ENCODE data around the gene SEMA4D.

Gene SEMA4D

DNA sequence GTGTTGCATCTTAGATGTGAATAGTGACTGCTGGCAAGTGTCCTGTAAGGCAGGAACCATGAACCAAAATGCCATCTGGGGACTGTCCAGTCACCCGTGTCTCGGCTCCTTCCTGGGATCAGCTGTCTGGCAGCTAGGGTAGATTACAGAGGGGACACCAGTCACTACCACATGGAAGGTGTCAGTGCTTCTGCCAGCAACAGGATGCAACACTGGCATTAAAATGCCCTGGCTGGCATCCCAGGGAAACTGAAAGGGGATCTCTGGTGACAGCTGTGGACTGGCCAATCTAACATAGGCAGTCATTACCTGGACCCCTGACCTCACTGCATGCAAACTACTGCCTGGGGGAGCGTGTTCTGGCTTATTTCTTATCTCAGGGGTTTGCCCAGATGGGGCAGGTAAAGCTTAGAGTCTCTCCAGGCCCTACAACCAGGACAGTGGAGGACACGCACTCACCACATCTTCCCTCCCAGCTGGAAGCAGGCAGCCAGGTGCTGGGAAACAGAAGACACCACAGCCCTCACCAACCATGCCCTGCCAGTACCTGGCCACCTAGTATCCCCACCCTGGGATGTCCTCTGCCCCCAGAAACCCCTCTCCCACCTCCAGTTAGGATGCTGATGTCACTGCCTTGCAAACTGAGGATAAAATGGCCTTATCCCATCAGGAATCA lies 83.8 kb downstream of the SEMA4D start:
- DNase-seq (ENCODE audit: low read depth), result no peak
- no peak overlapping the region for H3K4me3 ChIP-seq (replicated peaks; ENCODE audit: low read depth, low read length)
- TF ChIP-seq, protein P1, sequence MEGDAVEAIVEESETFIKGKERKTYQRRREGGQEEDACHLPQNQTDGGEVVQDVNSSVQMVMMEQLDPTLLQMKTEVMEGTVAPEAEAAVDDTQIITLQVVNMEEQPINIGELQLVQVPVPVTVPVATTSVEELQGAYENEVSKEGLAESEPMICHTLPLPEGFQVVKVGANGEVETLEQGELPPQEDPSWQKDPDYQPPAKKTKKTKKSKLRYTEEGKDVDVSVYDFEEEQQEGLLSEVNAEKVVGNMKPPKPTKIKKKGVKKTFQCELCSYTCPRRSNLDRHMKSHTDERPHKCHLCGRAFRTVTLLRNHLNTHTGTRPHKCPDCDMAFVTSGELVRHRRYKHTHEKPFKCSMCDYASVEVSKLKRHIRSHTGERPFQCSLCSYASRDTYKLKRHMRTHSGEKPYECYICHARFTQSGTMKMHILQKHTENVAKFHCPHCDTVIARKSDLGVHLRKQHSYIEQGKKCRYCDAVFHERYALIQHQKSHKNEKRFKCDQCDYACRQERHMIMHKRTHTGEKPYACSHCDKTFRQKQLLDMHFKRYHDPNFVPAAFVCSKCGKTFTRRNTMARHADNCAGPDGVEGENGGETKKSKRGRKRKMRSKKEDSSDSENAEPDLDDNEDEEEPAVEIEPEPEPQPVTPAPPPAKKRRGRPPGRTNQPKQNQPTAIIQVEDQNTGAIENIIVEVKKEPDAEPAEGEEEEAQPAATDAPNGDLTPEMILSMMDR (IDR thresholded peaks at IDR 0.05; ENCODE audit: low read length, missing control alignments), result no peak

DNA sequence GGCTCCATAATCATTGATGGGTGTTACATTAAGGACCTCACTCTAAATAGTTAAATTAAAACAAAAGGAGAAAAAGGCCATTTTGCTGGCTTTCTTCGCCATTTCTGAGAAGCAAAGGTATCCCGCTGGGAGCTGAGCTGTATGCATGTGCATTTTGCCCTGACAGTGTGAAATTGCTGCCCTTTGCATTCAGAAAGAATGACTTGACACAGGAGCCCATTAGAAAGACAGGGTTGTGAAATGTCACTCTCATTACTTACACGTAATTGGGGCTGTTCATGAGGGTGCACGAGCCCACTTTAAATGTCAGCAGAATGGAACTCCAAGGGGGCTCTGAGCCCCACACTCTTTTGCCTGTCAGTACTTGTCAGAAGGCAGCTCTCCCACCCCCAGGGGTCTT lies 85.0 kb downstream of the SEMA4D start:
- H3K4me3 ChIP-seq (replicated peaks; ENCODE audit: low read depth, low read length), result no peak overlapping the region
- DNase-seq (ENCODE audit: low read depth), result no peak
- TF ChIP-seq, protein P1 (IDR thresholded peaks at IDR 0.05; ENCODE audit: low read length, missing control alignments), result no peak

DNA sequence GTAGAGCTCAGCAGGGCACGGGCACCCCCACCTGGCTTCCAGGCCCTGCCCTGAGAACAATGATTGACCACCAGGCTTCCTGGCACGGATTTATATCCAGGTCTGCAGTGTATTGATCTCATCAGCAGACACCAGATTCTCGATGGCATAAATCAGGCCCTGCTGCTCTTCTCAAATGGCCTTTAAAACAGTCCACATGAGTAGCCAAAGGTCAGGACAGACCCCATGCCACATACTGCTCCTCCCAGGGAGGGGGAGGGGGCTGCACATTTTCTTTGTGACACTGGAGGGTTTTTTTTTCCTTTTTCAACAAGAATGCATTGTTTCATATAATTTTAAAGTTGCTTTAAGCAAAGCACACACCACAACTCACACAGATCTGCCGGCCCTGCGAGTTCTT lies 85.4 kb downstream of the SEMA4D start:
- TF ChIP-seq, protein P1 (IDR thresholded peaks at IDR 0.05; ENCODE audit: low read length, missing control alignments), result no peak
- DNase-seq (ENCODE audit: low read depth), result no peak
- H3K4me3 ChIP-seq (replicated peaks; ENCODE audit: low read depth, low read length), result no peak overlapping the region

DNA sequence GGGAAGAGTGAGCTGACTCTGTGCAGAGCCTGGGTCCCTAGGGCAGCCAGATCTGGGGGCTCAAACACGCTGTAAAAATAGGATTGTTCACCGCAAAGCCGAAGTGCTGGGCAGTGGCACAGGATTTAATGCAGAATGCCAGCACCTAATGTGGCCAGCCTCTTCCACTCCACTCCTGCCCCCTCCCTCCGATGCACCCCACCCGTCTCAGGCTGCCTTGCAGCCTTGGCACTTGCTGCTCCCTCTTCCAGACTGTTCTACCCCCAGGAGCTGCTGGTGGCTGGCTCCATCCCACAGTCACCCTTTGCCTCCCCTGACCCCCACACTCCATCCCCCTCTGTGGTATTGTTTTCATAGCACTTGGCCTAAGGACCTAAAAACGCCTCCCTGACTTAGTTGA lies 86.2 kb downstream of the SEMA4D start:
- DNase-seq (ENCODE audit: low read depth), result no peak
- no peak overlapping the region for H3K4me3 ChIP-seq (replicated peaks; ENCODE audit: low read depth, low read length)
- TF ChIP-seq, protein P1 (IDR thresholded peaks at IDR 0.05; ENCODE audit: low read length, missing control alignments), result no peak

DNA sequence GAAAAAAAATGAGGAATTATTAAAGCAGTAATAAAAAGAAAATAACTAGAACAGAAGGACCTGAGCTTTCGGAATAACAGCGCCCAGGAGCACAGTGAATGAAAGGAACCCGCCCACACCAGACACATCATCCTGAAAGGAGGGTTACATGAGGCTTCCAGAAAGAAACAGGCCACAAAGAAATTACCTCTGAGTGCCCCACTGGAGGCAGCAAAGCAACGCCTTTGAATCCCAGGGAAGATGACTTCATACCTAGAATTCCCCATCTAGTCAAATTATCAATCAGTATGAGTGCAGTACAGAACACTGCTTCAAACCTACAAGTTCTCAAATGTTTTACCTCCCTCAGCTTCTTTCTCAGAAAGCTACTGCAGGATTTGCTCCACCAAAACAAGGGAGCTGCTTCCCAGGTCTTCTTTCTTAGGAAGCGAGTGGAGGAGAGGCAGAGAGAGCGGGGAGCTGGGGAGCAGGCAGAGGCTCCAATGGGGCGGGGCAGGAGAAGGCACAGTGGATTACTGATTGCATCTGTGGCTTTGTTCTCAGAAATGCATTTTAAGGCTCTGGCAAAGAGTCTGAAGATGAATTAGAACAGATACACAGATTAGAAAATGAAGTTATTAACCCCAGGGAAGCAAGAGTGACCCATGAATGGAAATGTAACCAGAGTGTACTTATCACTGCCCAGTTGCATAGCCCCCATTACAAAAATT lies 87.1 kb downstream of the SEMA4D start:
- no peak for DNase-seq (ENCODE audit: low read depth)
- no peak overlapping the region for H3K4me3 ChIP-seq (replicated peaks; ENCODE audit: low read depth, low read length)
- TF ChIP-seq, protein P1 (IDR thresholded peaks at IDR 0.05; ENCODE audit: low read length, missing control alignments), result no peak

DNA sequence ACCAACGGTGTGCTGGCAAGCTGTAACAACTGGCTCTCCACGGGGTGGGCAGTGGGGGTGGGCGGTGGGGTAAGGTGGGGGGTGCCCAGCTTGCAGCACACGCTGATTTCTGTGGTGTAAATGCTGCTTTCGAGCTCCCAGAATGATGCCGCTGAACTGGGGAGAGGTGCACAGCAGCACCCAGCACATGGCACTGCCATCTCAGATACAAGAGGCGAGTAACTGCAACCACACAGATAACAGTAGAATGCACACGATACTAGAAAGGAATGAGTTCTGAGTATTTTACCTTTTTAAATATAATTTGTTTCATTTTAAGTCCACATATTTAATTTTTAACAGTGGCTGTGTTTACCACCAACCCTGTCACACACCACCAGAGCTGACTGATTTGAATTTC lies 87.9 kb downstream of the SEMA4D start:
- no peak overlapping the region for H3K4me3 ChIP-seq (replicated peaks; ENCODE audit: low read depth, low read length)
- DNase-seq (ENCODE audit: low read depth), result no peak
- TF ChIP-seq, protein P1 (IDR thresholded peaks at IDR 0.05; ENCODE audit: low read length, missing control alignments), result no peak

All from fibroblast of pulmonary artery (primary cell).